PC-3 (cell line): ENCODE measurements around the gene AGTPBP1.

Experiments used
- EZH2 ChIP-seq: fragments of 300-600 bp; sonication (generic); IDR thresholded peaks from one replicate; pipeline ENCODE4 v1.6.1; 2017; ENCODE audit warnings: antibody characterized with exemption, mild to moderate bottlenecking, low read length; ENCODE audit not compliant: unreplicated experiment
- EZH2phosphoT487 ChIP-seq: fragments of 300-600 bp; sonication (generic); IDR thresholded peaks from 2 replicates; pipeline ENCODE4 v1.6.1; 2018; ENCODE audit warnings: mild to moderate bottlenecking, antibody characterized with exemption, low read length, borderline replicate concordance
- TF ChIP-seq, protein P1 (sequence below): fragments of 300-600 bp; sonication (generic); conservative IDR thresholded peaks from 2 replicates; pipeline ENCODE4 v1.5.1; 2017; ENCODE audit warnings: antibody characterized with exemption, low read depth, mild to moderate bottlenecking, low read length

DNA sequence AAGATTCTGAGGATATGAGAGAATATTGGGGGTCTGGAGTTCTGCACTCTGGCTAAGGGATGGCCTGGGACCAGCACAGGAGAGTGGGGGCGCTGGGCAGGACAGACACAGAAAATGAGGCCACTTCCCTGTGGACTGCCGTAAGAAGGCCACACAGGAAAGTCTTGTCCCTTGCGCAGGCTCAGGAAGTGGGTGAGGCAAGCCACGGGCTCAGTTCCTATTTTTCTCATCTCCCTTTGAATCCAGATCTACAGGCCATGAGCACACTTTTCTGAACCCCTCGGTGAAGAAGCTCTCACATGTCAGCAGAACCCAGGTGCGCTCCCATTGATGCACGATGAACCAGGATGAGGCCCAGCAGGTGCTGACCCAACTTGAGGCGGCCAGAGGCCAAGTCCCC is 207.4 kb downstream of the AGTPBP1 start:
- no peak for TF ChIP-seq EZH2
- TF ChIP-seq, protein P1, sequence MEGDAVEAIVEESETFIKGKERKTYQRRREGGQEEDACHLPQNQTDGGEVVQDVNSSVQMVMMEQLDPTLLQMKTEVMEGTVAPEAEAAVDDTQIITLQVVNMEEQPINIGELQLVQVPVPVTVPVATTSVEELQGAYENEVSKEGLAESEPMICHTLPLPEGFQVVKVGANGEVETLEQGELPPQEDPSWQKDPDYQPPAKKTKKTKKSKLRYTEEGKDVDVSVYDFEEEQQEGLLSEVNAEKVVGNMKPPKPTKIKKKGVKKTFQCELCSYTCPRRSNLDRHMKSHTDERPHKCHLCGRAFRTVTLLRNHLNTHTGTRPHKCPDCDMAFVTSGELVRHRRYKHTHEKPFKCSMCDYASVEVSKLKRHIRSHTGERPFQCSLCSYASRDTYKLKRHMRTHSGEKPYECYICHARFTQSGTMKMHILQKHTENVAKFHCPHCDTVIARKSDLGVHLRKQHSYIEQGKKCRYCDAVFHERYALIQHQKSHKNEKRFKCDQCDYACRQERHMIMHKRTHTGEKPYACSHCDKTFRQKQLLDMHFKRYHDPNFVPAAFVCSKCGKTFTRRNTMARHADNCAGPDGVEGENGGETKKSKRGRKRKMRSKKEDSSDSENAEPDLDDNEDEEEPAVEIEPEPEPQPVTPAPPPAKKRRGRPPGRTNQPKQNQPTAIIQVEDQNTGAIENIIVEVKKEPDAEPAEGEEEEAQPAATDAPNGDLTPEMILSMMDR: no peak
- TF ChIP-seq EZH2phosphoT487: no peak
